Eye (tissue), 1 donor: ENCODE results near the gene SH2B2.
"Not testable (repeated sequence)": the region's sequence is repeated elsewhere in the genome, so short reads cannot be mapped to it uniquely, and the experiment has no call there.

Source experiments
- DNase-seq: peaks from one replicate; pipeline ENCODE4 v3.0.0-alpha.2; 2015

Gene SH2B2

DNA sequence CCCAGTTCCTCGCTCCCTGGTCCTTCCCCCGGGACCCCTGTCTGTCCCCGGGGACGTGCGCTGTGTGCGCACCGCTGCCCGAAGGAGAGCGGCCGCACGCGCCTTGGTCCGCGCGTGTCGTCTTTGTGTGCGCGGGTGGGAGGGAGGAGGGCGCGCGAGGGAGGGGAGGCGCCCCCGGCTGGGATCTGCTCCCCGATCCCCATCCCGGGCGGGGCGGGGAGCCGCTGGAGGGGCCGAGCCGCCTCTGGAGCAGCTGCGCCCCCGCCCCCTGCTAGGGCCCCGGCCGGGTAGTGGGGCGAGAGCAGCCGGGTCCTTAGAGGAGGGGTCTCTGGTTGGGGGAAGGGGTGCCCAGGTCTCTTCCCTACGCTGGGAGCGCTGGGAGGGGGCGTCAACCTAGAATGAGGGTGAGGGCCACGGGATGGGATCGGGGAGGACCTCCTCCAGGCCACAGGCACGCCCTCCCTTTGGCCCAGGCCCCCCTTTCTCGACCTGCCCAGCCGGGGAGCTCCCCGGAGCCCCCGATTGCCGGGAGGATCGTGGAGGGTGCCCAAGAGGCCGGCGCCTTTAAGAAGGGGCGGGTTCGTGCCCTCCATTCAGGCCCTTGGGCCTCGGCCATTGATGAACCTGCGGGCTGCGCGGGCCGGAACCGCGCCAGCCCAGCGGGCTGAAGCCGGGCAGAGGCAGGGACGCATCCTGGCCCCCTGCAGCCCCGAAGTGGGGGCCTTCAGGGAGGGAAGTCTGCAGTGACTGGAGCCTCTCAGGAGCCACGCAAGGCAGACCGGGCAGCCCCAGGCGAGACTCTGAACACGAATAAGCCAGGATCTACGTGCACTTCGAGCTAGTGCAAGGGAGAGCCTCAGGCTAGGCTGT lies 678 bp downstream of the SH2B2 start:
- DNase-seq: peak; percentile 76

DNA sequence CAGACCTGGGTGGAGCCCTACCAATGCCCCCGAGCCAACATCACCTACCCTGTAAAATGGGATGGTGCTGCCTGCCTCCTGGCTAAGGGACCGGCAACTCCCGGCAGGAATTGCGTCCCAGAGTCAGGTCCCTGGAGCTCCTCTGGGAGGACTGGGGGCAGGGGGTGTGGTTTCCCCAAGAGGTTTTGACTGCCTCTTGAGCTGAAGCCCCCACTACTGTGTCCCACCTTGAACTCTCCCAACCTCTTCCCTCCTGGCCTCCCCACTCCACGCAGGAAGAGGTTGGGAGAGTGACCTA lies 1.3 kb downstream of the SH2B2 start:
- no peak for DNase-seq

DNA sequence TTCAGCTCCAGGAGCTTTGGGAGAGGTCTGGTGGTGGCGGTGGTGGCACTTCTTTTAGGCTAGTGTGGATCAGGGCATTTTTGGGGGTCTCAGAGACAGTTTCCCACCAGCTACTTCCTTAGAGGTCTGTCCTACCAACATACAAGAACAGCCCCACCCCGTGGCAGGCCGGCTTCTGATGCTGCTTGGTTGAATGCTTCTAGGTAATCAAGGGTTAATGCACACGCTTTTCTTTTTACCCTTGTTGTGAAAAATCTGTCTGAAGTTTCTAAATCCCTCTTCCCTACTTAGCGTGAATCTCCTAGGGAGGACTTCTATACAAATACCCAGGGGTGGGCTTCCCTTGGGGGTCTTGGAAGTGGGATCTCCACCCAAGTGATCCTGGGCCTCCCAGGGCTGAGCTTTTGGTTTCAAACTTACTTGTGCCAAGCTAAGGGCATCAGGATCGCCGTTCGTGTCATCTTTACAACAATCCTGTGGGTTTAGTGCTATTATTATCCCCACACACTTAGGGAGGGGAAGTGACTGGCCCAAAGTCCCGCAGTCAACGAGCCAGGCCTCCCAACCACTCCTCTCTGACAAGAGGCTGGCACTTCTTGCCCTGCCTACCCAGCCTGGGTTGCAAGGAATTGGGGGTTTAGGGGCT lies 1.7 kb downstream of the SH2B2 start:
- no peak for DNase-seq

DNA sequence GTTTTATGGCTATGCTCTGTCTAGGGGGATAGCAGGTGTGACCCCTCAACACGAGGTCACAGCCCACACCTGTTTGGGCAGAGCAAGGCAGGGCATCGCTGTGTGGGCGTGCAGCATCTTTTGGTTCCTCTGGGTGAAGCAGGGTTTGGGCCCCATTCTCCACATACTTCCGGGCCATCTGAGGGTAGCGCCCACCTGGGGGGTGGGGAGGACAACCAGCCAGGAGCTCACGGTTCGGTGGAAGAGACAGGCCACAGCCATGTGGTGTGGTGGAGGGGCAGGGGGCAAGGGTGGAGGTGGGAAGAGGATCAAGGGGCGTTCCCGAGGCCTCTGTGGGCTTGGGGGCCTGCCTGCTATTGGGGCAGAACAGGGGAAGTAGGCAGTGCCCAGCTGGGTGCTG lies 2.4 kb downstream of the SH2B2 start:
- DNase-seq: no peak

DNA sequence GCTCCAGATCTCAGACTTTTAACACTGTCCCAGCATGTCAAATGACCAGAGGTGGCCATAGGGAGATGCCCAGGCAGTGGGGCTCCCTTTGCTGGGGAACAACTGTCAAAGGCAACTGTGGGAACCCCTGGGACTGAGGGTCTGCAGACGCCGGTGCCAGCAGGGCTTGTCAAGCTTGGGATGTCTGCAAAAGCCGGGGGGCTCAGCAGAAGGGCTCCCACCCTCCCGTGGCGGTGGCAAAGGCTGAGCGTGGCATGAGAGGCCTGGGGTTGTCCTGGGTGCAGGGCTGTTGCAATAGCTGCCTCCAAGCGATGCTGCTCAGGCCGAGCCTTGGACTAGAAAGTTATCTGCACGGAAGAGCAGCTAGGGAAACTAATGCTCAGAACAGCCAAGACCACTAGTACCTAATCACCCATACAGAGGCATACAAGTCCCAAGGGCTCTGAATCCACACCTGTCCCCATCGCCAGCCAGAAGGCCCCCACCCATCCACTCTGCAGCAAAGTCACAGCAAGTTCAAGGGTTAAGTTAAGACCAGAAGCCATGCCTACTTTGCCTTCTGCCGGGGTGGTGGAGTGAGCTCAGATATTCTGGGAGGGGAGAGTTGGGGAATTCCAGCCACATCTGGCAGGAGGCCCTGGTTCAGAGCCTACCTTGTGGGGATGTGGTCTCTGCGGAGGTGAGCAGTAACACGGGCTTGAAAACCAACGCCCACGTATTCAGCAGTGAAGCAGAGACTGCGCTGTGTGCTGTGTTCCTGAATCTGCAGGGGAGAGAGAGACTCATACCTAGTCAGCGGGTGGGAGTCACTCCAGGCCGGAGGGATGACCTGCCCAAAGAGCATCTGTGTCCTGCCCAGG lies 4.6 kb downstream of the SH2B2 start:
- no peak for DNase-seq

- DNase-seq: no peak
Measured at GRCh38 chr7:102291916-102292267, 5.2 kb downstream of the SH2B2 start.

DNA sequence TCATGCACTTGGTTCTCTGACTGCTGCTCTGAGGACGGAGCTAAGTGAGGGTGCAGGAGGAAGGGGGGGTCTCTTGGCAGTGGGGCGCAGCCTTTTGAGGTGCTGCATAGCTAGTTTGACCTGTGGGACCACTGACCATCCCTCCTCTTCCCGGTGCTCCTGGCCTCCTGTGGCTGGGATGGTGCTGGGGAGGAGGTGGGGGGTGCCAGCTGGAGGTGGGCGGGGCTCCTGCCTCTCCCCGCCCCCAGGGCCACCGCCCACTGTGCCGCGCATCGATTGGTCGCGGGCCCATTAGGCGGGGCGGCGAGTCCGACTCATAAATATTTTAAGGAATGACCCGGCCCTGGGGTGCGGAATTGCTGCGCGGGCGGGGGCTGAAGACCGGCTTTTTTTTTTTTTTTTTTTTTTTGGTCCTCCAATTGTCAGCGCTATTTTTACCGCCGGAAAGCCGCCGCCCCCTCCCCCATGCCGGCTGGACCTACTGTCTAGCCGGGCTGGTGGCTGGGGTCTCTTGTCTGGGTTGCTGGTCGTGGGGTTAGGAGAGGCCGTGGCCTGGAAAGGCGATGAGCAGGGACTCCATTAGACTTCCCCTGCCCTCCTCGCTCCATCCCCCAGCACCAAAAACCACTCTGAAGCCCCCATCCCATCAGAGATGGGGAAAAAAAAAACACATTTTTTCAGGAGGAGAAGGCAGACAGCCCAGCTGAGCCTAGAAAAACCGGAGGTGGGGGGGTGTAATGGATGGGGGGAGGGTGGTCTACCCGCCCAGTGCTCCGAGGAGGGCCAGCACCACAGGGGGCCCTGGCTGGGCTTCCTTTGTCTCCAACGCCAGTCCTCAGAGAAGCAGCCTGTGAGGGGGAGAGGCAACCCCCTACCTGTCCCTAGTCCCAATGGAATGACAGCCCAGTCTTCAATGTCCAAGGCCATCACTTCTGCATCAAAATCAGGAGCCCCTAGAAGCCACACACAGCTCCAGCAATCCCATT lies 6.4 kb downstream of the SH2B2 start:
- peak; percentile 49 for DNase-seq

GRCh38 chr7:102294589-102294988 lies 7.9 kb downstream of the SH2B2 start:
- no peak for DNase-seq

- no peak for DNase-seq
Measured at GRCh38 chr7:102295346-102296178, 8.9 kb downstream of the SH2B2 start.

DNA sequence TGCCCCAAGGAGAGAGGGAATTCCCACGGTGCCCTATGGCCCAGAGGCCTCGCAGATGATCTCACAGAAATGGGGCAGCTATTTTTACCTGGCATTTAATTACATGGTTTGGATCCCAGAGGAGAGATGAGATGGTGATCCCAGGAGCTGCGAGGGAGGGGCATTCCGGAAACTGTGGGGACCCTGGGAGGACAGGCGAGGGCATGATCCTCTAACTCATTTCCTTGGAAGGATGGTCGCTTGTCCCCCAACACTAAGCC lies 9.4 kb downstream of the SH2B2 start:
- no peak for DNase-seq

DNA sequence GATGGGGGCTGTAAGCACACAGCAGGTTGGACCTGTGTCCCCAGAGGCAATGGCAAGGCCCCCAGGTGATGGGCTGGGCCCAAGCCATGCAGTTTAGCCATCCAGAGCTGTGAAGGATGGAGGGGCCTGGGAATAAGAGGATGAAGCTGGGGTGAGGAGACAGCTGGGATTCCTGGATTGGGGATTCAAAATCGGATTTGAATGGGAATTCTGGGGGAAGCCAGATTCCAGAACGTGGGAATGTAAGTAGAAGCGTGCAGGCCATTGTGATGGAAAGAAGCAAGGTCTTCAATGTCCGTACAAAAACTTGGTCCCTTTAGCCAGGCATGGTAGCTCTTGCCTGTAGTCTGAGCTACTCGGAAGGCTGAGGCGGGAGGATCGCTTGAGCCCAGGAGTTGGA lies 9.8 kb downstream of the SH2B2 start:
- no peak for DNase-seq

DNA sequence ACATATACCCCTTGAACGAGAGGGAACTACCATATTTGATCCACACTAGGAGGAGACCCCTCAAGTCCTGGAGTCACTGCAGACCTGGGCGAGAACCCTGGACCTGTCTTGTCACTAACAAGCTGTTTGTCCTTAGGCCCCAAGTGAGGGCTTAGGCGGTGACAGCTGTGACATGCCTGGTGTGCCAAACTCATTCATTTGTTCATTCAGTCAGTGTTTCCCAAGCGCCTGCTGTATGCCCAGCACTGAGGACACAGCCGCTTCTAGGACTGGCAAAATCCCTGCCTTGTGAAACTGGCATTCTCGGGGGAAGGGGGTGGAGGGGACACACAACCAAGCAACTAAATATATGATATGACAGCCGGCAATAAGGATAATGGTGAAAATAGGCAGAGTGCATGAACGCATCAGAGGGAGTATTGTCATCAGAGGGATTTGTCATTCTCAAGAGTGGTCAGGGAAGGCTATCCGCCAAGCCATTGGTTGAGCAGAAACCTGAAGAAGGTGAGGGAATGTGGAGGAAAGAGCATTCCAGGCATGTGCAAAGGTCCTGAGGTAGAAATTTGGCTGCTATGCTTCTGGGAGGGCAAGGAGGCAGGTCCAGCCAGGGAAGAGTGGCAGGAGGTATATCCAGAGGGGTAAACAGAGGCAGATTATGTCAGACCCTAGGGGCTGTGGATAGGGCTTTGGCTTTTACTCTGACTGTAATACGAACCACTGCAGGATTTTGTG lies 11.0 kb downstream of the SH2B2 start:
- no peak for DNase-seq

- peak; percentile 79 for DNase-seq
Measured at GRCh38 chr7:102300643-102301221, 14.1 kb downstream of the SH2B2 start.

GRCh38 chr7:102301367-102301766 lies 14.7 kb downstream of the SH2B2 start:
- not testable (repeated sequence) for DNase-seq

GRCh38 chr7:102302025-102302424 lies 15.4 kb downstream of the SH2B2 start:
- no peak for DNase-seq

DNA sequence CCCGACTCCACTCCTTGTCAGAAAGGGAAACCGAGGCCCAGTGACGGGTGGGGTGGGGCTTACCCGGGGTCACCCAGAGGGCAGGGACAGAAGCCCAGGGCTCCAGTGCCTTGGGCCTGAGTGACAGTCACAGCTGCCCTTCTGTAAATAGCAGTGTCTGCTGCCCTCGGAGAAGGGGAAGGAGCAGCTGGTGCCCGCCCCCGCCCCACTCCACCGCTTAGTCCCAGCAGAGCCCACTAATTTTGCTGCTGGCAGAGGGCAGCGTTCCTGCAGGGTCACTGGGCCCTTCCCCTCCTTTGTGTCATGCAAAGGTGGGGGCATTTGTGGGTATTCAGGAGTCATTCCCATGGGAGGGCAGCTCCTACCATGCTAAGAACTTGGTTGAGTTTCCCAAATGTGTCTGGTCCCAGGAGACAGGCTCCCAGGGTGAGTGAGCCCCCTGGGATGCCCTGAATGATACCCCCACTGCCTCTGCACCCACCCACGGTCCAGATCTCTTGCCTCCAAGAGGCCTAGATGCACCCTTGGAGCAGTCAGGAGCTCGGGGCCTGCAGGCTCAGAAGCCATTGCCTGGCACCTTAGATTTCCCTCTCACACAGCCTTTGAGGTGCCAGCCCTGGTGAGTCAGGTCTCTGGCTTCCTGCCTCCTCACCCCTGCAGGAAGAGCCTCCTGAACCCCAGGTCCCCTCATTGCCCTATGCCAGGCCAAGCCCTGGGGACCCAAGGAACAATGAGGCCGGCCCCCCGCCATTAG lies 17.2 kb downstream of the SH2B2 start:
- DNase-seq: peak; percentile 78

- peak; percentile 20 for DNase-seq
Measured at GRCh38 chr7:102304668-102305067, 18.0 kb downstream of the SH2B2 start.

DNA sequence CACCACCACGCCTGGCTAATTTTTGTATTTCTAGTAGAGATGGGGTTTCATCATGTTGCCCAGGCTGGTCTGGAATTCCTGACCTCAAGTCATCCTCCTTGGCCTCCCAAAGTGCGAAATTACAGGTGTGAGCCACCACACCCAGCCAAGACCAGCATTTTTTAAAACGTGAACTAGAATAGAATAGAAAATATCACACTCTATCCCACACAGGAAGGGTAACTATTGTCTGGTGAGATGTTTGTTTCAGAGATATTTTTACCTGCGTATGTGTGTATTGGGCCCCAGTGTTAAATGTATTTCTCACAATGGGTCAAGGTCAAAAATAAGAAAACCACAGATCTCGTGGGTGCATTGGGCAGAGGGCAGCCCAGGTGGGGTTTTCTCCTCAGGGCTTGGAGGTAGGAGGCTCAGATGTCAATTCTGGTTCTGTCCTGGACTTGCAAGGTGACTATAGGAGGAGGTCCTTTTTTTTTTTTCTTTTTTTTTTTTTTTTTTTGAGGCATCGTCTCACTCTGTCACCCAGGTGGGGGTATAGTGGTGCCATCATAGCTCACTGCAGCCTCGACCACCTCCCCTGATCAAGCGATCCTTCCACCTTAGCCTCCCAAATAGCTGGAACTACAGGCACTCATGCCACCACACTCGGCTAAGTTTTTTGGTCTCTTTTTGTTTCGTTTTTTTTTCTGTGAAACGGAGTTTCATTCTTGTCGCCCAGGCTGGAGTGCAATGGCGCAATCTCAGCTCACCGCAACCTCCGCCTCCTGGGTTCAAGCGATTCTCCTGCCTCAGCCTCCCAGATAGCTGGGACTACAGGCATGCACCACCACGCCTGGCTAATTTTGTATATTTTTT lies 19.0 kb downstream of the SH2B2 start:
- no peak for DNase-seq
